Urinary bladder (tissue), 4 donors: ENCODE measurements around the gene SUGCT. TPM values are rescaled to one million over a fixed set of nuclear protein-coding genes. Genes with fewer than 3 reads are reported as not detected.

Source experiments
- DNase-seq: peaks from one replicate; pipeline ENCODE4 v3.0.0-alpha.2; 2015; ENCODE audit errors: extremely low spot score
- H3K27ac ChIP-seq: one replicate; pipeline ENCODE4 v1.5.1; 2013; ENCODE audit warnings: low read depth, mild to moderate bottlenecking, moderate library complexity
- H3K36me3 ChIP-seq: one replicate; pipeline ENCODE4 v1.6.1; 2013; ENCODE audit warnings: mild to moderate bottlenecking, moderate library complexity; ENCODE audit not compliant: insufficient read depth
- H3K4me1 ChIP-seq: one replicate; pipeline ENCODE4 v1.6.1; 2013; ENCODE audit warnings: mild to moderate bottlenecking, moderate library complexity; ENCODE audit not compliant: insufficient read depth
- H3K4me3 ChIP-seq: one replicate; pipeline ENCODE4 v1.5.1; 2013; ENCODE audit warnings: low read depth, low read length
- WGBS: extraction: QIAGEN DNeasy Blood & Tissue Kit; methylation state at CpG from one replicate; pipeline ENCODE4 v1.1.7; 2013; 5-methylcytosine and 5-hydroxymethylcytosine counted together
- polyA plus RNA-seq: library from polyadenylated mRNA; stranded (reverse); fragments of 200-250 nt; gene quantifications from one replicate; pipeline ENCODE4 v1.2.3, GENCODE V29; 2013
- total RNA-seq: library from RNA; depleted of rRNA; stranded (reverse); fragments of >200 nt; gene quantifications from one replicate; pipeline ENCODE4 v1.2.3, GENCODE V29; 2014
- donor health status: healthy with polysubstance abuse.
- donor health status: healthy.

The SUGCT gene
- total and polyA plus RNA-seq, 2 donors, result 3.3 to 8.3 TPM

DNA sequence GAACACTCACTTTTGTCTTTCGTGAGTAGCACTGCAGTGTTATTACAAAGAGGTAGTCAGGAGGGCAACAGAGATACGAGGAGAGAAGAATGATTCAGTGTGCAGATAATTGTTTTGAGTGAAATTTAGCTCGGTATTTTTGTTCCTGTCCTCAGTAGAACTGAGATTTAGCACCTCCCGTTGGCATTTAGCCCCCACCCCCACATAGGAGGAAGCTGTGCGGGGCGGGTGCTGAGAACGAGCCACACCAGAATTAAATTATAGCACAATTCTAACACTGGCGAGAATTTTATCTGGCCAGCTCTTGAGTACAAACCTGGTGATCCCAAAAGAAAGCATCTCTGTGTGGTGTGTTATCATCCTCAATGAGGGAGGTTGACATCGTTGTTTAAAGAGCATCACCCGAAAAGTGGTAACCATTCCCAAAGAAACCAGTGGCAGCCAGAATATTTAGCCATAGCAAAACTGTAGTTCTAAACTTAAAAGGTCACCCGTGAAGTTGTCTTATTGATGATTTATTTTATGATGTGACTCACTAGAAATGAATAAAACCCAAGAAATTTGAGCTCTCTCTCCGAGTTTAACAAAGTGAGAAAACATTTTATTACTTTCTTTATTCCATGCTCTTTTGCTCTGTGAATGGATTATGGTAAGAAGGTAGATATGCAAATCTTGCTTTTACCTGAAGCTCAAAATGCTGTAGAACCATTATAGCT, 612.2 kb downstream of the SUGCT start:
- Histone ChIP-seq H3K4me1 (no peaks in the 10 kb centered on the region), H3K27ac (no peak overlapping the region)

DNA sequence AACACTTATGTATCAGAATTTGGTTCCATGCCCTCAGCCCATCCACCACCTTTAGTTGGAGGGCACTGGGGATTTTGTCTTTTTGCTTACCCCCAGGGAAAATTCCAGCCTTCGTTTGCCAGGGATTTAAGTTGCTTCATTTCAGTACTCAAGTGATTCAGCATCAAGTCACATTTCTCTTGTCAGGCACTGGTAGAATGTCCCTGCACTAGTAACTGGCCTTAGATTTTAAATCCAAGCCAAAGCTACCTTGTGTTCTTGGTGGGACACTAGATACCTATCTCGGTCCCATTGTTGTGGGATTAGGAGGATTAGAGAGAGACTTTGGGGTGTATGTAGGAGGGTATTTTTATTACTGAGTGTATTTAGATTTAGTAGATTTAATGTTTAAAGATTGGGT, 613.1 kb downstream of the SUGCT start:
- WGBS, result 65% methylated on average over 2 of the region's 2 CpGs
- Histone ChIP-seq H3K36me3 (no peaks in the 10 kb centered on the region), H3K27ac (no peak overlapping the region), H3K4me3 (no peak overlapping the region), H3K4me1 (no peaks in the 10 kb centered on the region)
- DNase-seq, result no peak

More for the DNA sequence above, 612.2 kb downstream of the SUGCT start:
- Histone ChIP-seq H3K4me3 (no peak overlapping the region), H3K36me3 (no peaks in the 10 kb centered on the region)
- DNase-seq, result no peak
- WGBS, result 77% methylated on average over 12 of the region's 12 CpGs

GRCh38 chr7:40749877-40750276, 615.1 kb downstream of the SUGCT start:
- no peak overlapping the region for H3K27ac ChIP-seq
- no peak overlapping the region for H3K4me3 ChIP-seq
- H3K36me3 ChIP-seq, result no peaks in the 10 kb centered on the region
- no peak for DNase-seq
- 95% methylated on average over 5 of the region's 5 CpGs for WGBS
- H3K4me1 ChIP-seq, result no peaks in the 10 kb centered on the region

- no peak for DNase-seq
- Histone ChIP-seq H3K4me3 (no peak overlapping the region), H3K36me3 (no peaks in the 10 kb centered on the region), H3K27ac (no peak overlapping the region), H3K4me1 (no peaks in the 10 kb centered on the region)
- 67% methylated on average over 2 of the region's 2 CpGs for WGBS
Observed at GRCh38 chr7:40753455-40753854, 618.6 kb downstream of the SUGCT start.

GRCh38 chr7:40755438-40755837, 620.6 kb downstream of the SUGCT start:
- no peak overlapping the region for H3K27ac ChIP-seq
- no peak overlapping the region for H3K4me3 ChIP-seq
- H3K36me3 ChIP-seq, result no peaks in the 10 kb centered on the region
- no peaks in the 10 kb centered on the region for H3K4me1 ChIP-seq
- 95% methylated on average over 2 of the region's 2 CpGs for WGBS
- no peak for DNase-seq

DNA sequence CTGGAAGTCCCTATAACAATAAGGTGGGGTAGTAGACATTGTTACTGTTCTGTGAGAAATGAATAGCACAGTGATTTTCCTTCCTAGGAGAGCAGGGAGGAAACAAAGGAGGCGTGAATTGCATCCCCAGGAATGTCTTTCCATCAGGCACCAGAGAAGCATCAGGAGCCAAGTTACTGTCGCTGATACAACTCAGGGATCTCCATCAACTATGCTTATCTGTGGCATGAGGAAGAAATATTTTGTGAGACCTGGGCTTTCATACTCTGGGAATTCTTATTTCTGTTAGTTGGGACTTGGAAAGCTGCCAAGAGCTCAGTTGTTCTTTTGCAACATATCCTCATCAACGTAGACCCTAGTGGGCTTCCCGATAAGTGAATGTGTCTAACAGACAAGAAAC, 622.3 kb downstream of the SUGCT start:
- H3K4me1 ChIP-seq, result no peaks in the 10 kb centered on the region
- H3K36me3 ChIP-seq, result no peaks in the 10 kb centered on the region
- no peak overlapping the region for H3K27ac ChIP-seq
- DNase-seq, result no peak
- 84% methylated on average over 4 of the region's 4 CpGs for WGBS
- H3K4me3 ChIP-seq, result no peak overlapping the region

DNA sequence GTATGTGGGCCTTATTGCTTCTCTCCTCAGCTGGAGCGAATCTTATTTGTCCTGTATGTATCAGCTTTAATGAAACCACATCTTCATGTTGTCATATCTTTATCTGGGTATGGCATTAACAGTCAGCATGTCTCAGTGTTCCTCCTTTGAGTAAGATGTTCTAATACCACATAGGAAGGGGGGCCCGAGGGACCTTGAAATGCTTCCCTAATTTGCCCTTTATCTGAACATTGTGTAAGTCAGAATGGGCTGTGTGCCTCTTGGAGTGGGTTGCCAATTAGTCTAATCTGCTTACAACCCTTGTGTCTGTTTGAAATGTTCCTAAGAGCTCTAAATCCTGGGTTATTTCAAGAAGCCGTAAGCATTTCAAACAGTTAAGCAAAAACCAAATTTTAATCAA, 623.8 kb downstream of the SUGCT start:
- H3K27ac ChIP-seq, result no peak overlapping the region
- DNase-seq, result no peak
- no peak overlapping the region for H3K4me3 ChIP-seq
- H3K4me1 ChIP-seq, result no peaks in the 10 kb centered on the region
- WGBS, result 88% methylated on average over 3 of the region's 3 CpGs
- no peaks in the 10 kb centered on the region for H3K36me3 ChIP-seq

DNA sequence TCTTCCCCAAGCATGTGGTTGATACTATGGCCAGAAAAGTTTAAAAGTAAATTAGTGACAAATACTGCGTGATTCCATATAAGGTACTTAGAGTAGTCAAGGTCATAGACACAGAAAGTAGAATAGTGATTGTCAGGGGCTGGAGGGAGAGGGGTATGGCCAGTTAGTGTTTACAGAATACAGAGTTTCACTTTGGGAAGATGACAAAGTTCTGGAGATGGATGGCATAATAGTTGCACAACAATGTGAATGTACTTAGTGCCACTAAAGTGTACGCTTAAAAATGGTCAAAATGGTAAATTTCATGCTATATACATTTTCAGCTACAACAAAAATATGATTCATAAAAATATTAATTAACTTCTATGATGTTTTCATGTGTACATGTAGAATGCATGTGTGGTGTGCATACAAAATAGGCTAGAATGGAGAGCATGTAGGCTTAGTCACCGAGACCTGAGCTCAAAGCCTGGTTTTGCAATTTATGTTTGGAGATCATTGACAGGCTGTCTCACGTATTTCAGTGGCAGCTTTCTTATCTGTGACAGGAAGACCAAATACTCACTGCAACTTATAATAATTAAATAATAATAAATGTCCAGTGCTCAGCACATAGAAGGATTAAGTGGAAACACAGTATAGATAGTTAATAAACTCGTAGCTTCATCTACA, 625.6 kb downstream of the SUGCT start:
- no peak overlapping the region for H3K4me3 ChIP-seq

GRCh38 chr7:40760987-40761386, 626.2 kb downstream of the SUGCT start:
- DNase-seq, result no peak
- Histone ChIP-seq H3K36me3 (no peaks in the 10 kb centered on the region), H3K27ac (no peak overlapping the region), H3K4me3 (no peak overlapping the region), H3K4me1 (no peaks in the 10 kb centered on the region)
- WGBS, result 53% methylated on average over 4 of the region's 4 CpGs

More for the DNA sequence above, 625.6 kb downstream of the SUGCT start:
- Histone ChIP-seq H3K4me1 (no peaks in the 10 kb centered on the region), H3K27ac (no peak overlapping the region), H3K36me3 (no peaks in the 10 kb centered on the region)
- WGBS, result 88% methylated on average over 5 of the region's 5 CpGs
- DNase-seq, result no peak

GRCh38 chr7:40761762-40762560, 627.2 kb downstream of the SUGCT start:
- Histone ChIP-seq H3K36me3 (no peaks in the 10 kb centered on the region), H3K4me3 (no peak overlapping the region), H3K27ac (no peak overlapping the region), H3K4me1 (no peaks in the 10 kb centered on the region)
- 87% methylated on average over 14 of the region's 14 CpGs for WGBS
- no peak for DNase-seq

DNA sequence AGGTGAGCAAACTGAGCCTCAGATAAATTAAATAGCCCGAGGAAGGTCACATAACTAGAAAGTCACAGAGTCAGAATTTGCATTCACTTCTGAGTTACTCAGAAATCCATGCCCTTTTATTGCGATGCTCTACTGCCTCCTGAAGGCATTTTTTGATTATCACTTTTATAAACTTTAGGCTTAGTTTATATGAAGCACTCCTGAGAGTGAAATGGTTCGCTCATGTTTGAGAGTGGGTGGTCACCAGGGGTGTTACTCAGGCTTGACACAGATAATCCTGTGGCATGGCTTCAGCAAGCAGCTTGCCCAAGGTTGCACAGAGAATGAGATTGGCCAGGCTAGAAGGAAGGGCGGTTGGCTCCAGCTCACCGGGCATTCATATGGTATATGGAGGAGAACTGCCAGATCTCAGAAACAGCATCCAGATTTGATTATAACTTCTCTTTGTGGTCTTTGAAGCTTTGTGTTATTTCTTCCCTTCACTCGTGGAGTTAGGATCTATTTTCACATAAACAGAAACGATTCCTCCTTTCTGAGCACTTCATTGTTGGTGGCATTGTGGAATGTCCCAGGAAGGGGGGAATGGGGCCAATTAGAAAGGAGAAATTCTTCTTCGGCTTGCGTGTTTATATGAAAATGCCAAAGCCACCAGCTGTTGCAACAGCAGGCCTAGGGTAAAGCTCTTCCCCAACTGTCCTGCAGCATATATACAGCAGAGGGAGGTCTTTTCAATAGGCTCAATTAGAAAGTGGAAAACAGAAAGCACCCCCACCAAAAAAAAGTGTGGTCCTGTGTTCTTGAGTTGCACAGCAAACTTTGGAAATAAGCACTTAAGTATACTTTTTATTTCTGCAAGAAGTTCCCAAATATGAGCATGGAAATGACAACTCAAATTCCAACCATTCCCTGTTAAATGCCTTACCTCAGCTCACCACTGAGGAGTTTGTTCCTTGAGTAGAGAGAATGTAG, 628.8 kb downstream of the SUGCT start:
- Histone ChIP-seq H3K4me1 (no peaks in the 10 kb centered on the region), H3K4me3 (no peak overlapping the region), H3K36me3 (no peaks in the 10 kb centered on the region), H3K27ac (no peak overlapping the region)
- 48% methylated on average over 9 of the region's 9 CpGs for WGBS
- no peak for DNase-seq

GRCh38 chr7:40765639-40766038, 630.8 kb downstream of the SUGCT start:
- 92% methylated on average over 3 of the region's 3 CpGs for WGBS
- no peak overlapping the region for H3K27ac ChIP-seq

GRCh38 chr7:40772096-40772495, 637.3 kb downstream of the SUGCT start:
- Histone ChIP-seq H3K36me3 (no peaks in the 10 kb centered on the region), H3K27ac (no peak overlapping the region), H3K4me1 (no peaks in the 10 kb centered on the region), H3K4me3 (no peak overlapping the region)
- DNase-seq, result no peak
- 77% methylated on average over 3 of the region's 3 CpGs for WGBS

More at GRCh38 chr7:40765639-40766038, 630.8 kb downstream of the SUGCT start:
- Histone ChIP-seq H3K4me1 (no peaks in the 10 kb centered on the region), H3K36me3 (no peaks in the 10 kb centered on the region), H3K4me3 (no peak overlapping the region)
- DNase-seq, result no peak
